Epithelial cell of proximal tubule (primary cell): Measurements from ENCODE around the gene RXRA. TPM values are rescaled to one million over a fixed set of nuclear protein-coding genes. Genes with fewer than 3 reads are reported as not detected.

ENCODE experiments used
- DNase-seq: peaks from one replicate; pipeline ENCODE4 v3.0.0-alpha.2; 2011; ENCODE audit warnings: low read depth
- H3K4me3 ChIP-seq: 2 replicates; pipeline ENCODE4 v1.5.1; 2011; ENCODE audit warnings: low read depth, mild to moderate bottlenecking, low read length
- CTCF ChIP-seq: conservative IDR thresholded peaks from 2 replicates; pipeline ENCODE4 v1.5.1; 2012; ENCODE audit warnings: low read depth, mild to moderate bottlenecking, low read length
- total RNA-seq: library from RNA; depleted of rRNA; stranded (reverse); fragments of >200 nt; gene quantifications from 2 replicates; pipeline ENCODE4 v1.2.3, GENCODE V29; 2015

Gene RXRA
- total RNA-seq, 1 donor from 2014 or later: 8.4 TPM

GRCh38 chr9:134370213-134370492, 43.9 kb downstream of the RXRA start:
- no peak for TF ChIP-seq CTCF
- DNase-seq: no peak
- no peak overlapping the region for H3K4me3 ChIP-seq

GRCh38 chr9:134370638-134371037, 44.4 kb downstream of the RXRA start:
- no peak overlapping the region for H3K4me3 ChIP-seq
- DNase-seq: no peak
- TF ChIP-seq CTCF: no peak

GRCh38 chr9:134371731-134372130, 45.5 kb downstream of the RXRA start:
- DNase-seq: no peak
- TF ChIP-seq CTCF: no peak
- H3K4me3 ChIP-seq: no peak overlapping the region

- no peak for DNase-seq
- H3K4me3 ChIP-seq: no peak overlapping the region
- no peak for TF ChIP-seq CTCF
Measured at GRCh38 chr9:134372581-134373267, 46.5 kb downstream of the RXRA start.

GRCh38 chr9:134373269-134373668, 47.0 kb downstream of the RXRA start:
- DNase-seq: no peak
- H3K4me3 ChIP-seq: no peak overlapping the region
- peak; percentile 23 for TF ChIP-seq CTCF

GRCh38 chr9:134373953-134374300, 47.7 kb downstream of the RXRA start:
- no peak for TF ChIP-seq CTCF
- H3K4me3 ChIP-seq: no peak overlapping the region
- DNase-seq: no peak

GRCh38 chr9:134374301-134375010, 48.2 kb downstream of the RXRA start:
- no peak overlapping the region for H3K4me3 ChIP-seq
- no peak for TF ChIP-seq CTCF
- DNase-seq: no peak
